ENCODE data around the gene CARMIL1. TPM values are rescaled to one million over a fixed set of nuclear protein-coding genes. Genes with fewer than 3 reads are reported as not detected.
A peak's percentile ranks its signal among the peaks of the same experiment; 100 is the strongest.

CARMIL1 gene
- polyA plus RNA-seq (2012; ENCODE audit: low read depth, missing spikeins): 0.26 TPM

- TF ChIP-seq POLR2A (IDR thresholded peaks at IDR 0.05; ENCODE audit: low read depth, low read length): no peak
- no peak for TF ChIP-seq TAF1 (IDR thresholded peaks at IDR 0.05; ENCODE audit: low read depth, low read length)
- TF ChIP-seq POU2F2 (IDR thresholded peaks at IDR 0.05; ENCODE audit: low read depth, low read length): no peak
- no peak for TF ChIP-seq SPI1 (IDR thresholded peaks at IDR 0.05; ENCODE audit: low read depth, low read length)
- no peak for TF ChIP-seq PAX5 (IDR thresholded peaks at IDR 0.05; ENCODE audit: insufficient read depth, low read length, severe bottlenecking)
- TF ChIP-seq POLR2AphosphoS5 (IDR thresholded peaks at IDR 0.05; ENCODE audit: low read depth, low read length): no peak
- FAIRE-seq (peak; percentile 5), DNase-seq (ENCODE audit: insufficient read length, low spot score) (peak; percentile 75)
Measured at GRCh38 chr6:25278914-25279747, at the start of gene CARMIL1. TSS of gene CARMIL1 (plus strand) at chr6:25279374. CDS start at chr6:25279796, 422 bp downstream.

- no peak for DNase-seq (ENCODE audit: insufficient read length, low spot score)
- FAIRE-seq: no peak
- TF ChIP-seq POU2F2 (IDR thresholded peaks at IDR 0.05; ENCODE audit: low read depth, low read length): no peak
- TF ChIP-seq PAX5 (IDR thresholded peaks at IDR 0.05; ENCODE audit: insufficient read depth, low read length, severe bottlenecking): no peak
- TF ChIP-seq TAF1 (IDR thresholded peaks at IDR 0.05; ENCODE audit: low read depth, low read length): no peak
- no peak for TF ChIP-seq POLR2A (IDR thresholded peaks at IDR 0.05; ENCODE audit: low read depth, low read length)
- no peak for TF ChIP-seq SPI1 (IDR thresholded peaks at IDR 0.05; ENCODE audit: low read depth, low read length)
- no peak for TF ChIP-seq POLR2AphosphoS5 (IDR thresholded peaks at IDR 0.05; ENCODE audit: low read depth, low read length)
Measured at GRCh38 chr6:25229671-25230321, 49.4 kb upstream of the CARMIL1 start.

- TF ChIP-seq POLR2A (IDR thresholded peaks at IDR 0.05; ENCODE audit: low read depth, low read length): no peak
- no peak for TF ChIP-seq POLR2AphosphoS5 (IDR thresholded peaks at IDR 0.05; ENCODE audit: low read depth, low read length)
- TF ChIP-seq PAX5 (IDR thresholded peaks at IDR 0.05; ENCODE audit: insufficient read depth, low read length, severe bottlenecking): no peak
- TF ChIP-seq POU2F2 (IDR thresholded peaks at IDR 0.05; ENCODE audit: low read depth, low read length): no peak
- no peak for TF ChIP-seq SPI1 (IDR thresholded peaks at IDR 0.05; ENCODE audit: low read depth, low read length)
- no peak for TF ChIP-seq TAF1 (IDR thresholded peaks at IDR 0.05; ENCODE audit: low read depth, low read length)
- FAIRE-seq (no peak), DNase-seq (ENCODE audit: insufficient read length, low spot score) (no peak)
Measured at GRCh38 chr6:25232479-25232878, 46.7 kb upstream of the CARMIL1 start.

GRCh38 chr6:25233226-25233625 is 45.9 kb upstream of the CARMIL1 start:
- DNase-seq (ENCODE audit: insufficient read length, low spot score) (no peak), FAIRE-seq (no peak)
- no peak for TF ChIP-seq TAF1 (IDR thresholded peaks at IDR 0.05; ENCODE audit: low read depth, low read length)
- no peak for TF ChIP-seq POLR2A (IDR thresholded peaks at IDR 0.05; ENCODE audit: low read depth, low read length)
- no peak for TF ChIP-seq SPI1 (IDR thresholded peaks at IDR 0.05; ENCODE audit: low read depth, low read length)
- TF ChIP-seq POLR2AphosphoS5 (IDR thresholded peaks at IDR 0.05; ENCODE audit: low read depth, low read length): no peak
- TF ChIP-seq POU2F2 (IDR thresholded peaks at IDR 0.05; ENCODE audit: low read depth, low read length): no peak
- TF ChIP-seq PAX5 (IDR thresholded peaks at IDR 0.05; ENCODE audit: insufficient read depth, low read length, severe bottlenecking): no peak

GRCh38 chr6:25237579-25237978 is 41.6 kb upstream of the CARMIL1 start:
- FAIRE-seq (no peak), DNase-seq (ENCODE audit: insufficient read length, low spot score) (no peak)
- no peak for TF ChIP-seq POU2F2 (IDR thresholded peaks at IDR 0.05; ENCODE audit: low read depth, low read length)
- no peak for TF ChIP-seq POLR2AphosphoS5 (IDR thresholded peaks at IDR 0.05; ENCODE audit: low read depth, low read length)
- TF ChIP-seq SPI1 (IDR thresholded peaks at IDR 0.05; ENCODE audit: low read depth, low read length): no peak
- no peak for TF ChIP-seq PAX5 (IDR thresholded peaks at IDR 0.05; ENCODE audit: insufficient read depth, low read length, severe bottlenecking)
- no peak for TF ChIP-seq POLR2A (IDR thresholded peaks at IDR 0.05; ENCODE audit: low read depth, low read length)
- TF ChIP-seq TAF1 (IDR thresholded peaks at IDR 0.05; ENCODE audit: low read depth, low read length): no peak

GRCh38 chr6:25239059-25239458 is 40.1 kb upstream of the CARMIL1 start:
- DNase-seq (ENCODE audit: insufficient read length, low spot score) (no peak), FAIRE-seq (no peak)
- no peak for TF ChIP-seq POU2F2 (IDR thresholded peaks at IDR 0.05; ENCODE audit: low read depth, low read length)
- no peak for TF ChIP-seq PAX5 (IDR thresholded peaks at IDR 0.05; ENCODE audit: insufficient read depth, low read length, severe bottlenecking)
- no peak for TF ChIP-seq POLR2A (IDR thresholded peaks at IDR 0.05; ENCODE audit: low read depth, low read length)
- TF ChIP-seq SPI1 (IDR thresholded peaks at IDR 0.05; ENCODE audit: low read depth, low read length): no peak
- no peak for TF ChIP-seq TAF1 (IDR thresholded peaks at IDR 0.05; ENCODE audit: low read depth, low read length)
- no peak for TF ChIP-seq POLR2AphosphoS5 (IDR thresholded peaks at IDR 0.05; ENCODE audit: low read depth, low read length)

GRCh38 chr6:25239498-25239897 is 39.7 kb upstream of the CARMIL1 start:
- TF ChIP-seq POLR2A (IDR thresholded peaks at IDR 0.05; ENCODE audit: low read depth, low read length) (no peak), POU2F2 (IDR thresholded peaks at IDR 0.05; ENCODE audit: low read depth, low read length) (no peak), POLR2AphosphoS5 (IDR thresholded peaks at IDR 0.05; ENCODE audit: low read depth, low read length) (no peak), SPI1 (IDR thresholded peaks at IDR 0.05; ENCODE audit: low read depth, low read length) (no peak), PAX5 (IDR thresholded peaks at IDR 0.05; ENCODE audit: insufficient read depth, low read length, severe bottlenecking) (no peak)
- DNase-seq (ENCODE audit: insufficient read length, low spot score): no peak
- FAIRE-seq: no peak

- DNase-seq (ENCODE audit: insufficient read length, low spot score) (no peak), FAIRE-seq (no peak)
- TF ChIP-seq SPI1 (IDR thresholded peaks at IDR 0.05; ENCODE audit: low read depth, low read length) (no peak), TAF1 (IDR thresholded peaks at IDR 0.05; ENCODE audit: low read depth, low read length) (no peak), POU2F2 (IDR thresholded peaks at IDR 0.05; ENCODE audit: low read depth, low read length) (no peak), POLR2AphosphoS5 (IDR thresholded peaks at IDR 0.05; ENCODE audit: low read depth, low read length) (no peak), POLR2A (IDR thresholded peaks at IDR 0.05; ENCODE audit: low read depth, low read length) (no peak), PAX5 (IDR thresholded peaks at IDR 0.05; ENCODE audit: insufficient read depth, low read length, severe bottlenecking) (no peak)
Measured at GRCh38 chr6:25242567-25242966, 36.6 kb upstream of the CARMIL1 start.

GRCh38 chr6:25244865-25245264 is 34.3 kb upstream of the CARMIL1 start:
- no peak for FAIRE-seq
- TF ChIP-seq POU2F2 (IDR thresholded peaks at IDR 0.05; ENCODE audit: low read depth, low read length): no peak
- TF ChIP-seq POLR2A (IDR thresholded peaks at IDR 0.05; ENCODE audit: low read depth, low read length): no peak
- no peak for TF ChIP-seq TAF1 (IDR thresholded peaks at IDR 0.05; ENCODE audit: low read depth, low read length)
- no peak for TF ChIP-seq SPI1 (IDR thresholded peaks at IDR 0.05; ENCODE audit: low read depth, low read length)
- no peak for TF ChIP-seq PAX5 (IDR thresholded peaks at IDR 0.05; ENCODE audit: insufficient read depth, low read length, severe bottlenecking)
- no peak for TF ChIP-seq POLR2AphosphoS5 (IDR thresholded peaks at IDR 0.05; ENCODE audit: low read depth, low read length)
- no peak for DNase-seq (ENCODE audit: insufficient read length, low spot score)
